ENCODE results near the gene NDOR1.
"Not testable (repeated sequence)": the region's sequence is repeated elsewhere in the genome, so short reads cannot be mapped to it uniquely, and the experiment has no call there.

NDOR1 gene

DNA sequence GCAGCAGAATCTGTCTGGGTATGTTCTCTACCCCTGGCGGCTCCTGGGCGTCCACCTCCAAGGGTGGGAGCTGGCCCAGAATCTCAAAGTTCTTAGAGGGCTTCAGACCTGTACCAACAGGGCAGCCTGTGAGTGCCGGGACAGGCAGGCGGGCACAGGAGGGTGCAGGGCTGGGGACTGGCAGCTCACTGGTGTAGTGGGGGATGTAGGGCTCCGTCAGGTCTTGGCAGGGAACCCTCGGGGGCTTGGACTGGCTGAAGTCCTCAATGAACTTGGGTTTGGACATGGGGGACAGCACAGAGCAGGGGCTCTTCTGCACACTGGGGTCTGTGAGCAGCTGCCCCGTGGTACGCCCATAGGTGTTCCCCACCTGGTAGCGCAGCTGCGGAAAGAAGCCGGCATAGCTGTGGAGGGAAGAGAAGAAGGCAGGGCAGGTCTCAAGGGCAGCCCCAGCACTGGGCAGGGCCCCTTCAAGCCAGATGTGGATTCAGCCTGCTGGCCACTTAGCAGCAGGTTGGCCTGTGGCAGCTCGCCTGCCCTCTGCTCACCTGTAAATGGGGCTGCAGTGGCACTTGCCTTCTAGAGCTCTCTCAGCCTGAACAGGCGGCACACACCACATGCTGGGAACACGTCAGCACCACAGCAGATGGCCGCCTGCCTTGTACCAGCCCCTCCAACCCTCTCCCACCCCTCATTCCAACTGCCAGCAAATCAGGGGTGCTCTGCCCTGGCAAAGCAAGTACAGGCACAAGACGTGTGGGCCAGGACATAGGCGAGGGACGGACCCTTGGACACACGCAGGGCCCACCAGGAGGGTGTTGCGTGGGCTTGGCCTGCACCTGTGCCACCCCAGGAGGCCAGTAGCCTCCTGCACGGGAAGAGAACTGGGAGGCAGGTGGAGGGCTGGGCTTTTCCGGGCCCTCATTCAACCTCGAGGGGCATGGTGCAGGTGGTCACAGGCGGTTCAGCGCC, 40.2 kb downstream of the NDOR1 start:
- DNase-seq = no peak

DNA sequence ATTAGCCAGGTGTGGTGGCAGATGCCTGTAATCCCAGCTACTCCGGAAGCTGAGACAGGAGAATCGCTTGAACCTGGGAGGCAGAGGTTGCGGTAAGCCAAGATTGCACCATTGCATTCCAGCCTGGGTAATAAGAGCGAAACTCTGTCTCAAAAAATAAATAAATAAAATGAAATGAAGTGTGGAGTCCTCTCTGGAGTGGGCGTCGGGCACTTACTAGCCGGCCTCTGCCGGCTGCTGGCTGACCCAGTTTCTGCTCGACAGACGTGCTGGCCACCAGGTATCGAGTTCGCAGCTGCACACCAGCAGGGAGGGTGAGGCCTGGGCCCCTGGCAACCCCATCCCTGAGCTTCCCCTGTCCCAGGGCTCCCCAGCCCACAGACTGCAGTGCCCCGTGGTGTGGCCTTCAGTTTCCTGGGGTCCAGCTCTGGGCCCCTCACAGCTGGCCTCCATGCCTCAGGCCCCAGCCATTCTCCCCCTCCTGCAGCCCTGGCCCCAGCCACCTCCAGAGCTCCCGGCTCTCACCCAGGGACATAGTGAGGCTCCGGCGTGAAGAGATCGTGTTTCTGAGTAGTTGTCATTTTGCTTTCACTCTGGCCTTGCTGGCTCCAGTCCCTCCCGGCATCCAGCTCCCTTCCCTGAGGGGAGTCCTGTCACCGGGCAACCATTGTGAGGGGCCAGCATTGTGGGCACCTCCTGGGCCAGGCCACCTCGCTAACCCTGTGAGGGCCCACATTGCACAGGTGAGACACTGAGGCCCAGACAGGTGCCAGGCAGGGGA, 41.8 kb downstream of the NDOR1 start:
- DNase-seq = no peak

DNA sequence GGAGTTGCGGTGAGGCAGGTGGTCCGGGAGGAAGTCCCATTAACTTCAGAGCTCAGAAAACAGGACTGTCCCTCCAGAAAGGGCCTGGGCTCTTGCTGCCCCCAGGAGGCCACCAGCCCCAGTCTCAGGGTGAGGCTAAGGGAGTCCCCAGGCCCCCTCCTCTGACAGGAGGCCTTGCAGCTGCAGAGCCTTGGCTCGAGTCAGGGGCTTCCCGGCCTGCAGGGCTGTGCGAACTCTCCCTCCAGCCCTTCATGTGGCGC, 42.3 kb downstream of the NDOR1 start:
- no peak for DNase-seq

DNA sequence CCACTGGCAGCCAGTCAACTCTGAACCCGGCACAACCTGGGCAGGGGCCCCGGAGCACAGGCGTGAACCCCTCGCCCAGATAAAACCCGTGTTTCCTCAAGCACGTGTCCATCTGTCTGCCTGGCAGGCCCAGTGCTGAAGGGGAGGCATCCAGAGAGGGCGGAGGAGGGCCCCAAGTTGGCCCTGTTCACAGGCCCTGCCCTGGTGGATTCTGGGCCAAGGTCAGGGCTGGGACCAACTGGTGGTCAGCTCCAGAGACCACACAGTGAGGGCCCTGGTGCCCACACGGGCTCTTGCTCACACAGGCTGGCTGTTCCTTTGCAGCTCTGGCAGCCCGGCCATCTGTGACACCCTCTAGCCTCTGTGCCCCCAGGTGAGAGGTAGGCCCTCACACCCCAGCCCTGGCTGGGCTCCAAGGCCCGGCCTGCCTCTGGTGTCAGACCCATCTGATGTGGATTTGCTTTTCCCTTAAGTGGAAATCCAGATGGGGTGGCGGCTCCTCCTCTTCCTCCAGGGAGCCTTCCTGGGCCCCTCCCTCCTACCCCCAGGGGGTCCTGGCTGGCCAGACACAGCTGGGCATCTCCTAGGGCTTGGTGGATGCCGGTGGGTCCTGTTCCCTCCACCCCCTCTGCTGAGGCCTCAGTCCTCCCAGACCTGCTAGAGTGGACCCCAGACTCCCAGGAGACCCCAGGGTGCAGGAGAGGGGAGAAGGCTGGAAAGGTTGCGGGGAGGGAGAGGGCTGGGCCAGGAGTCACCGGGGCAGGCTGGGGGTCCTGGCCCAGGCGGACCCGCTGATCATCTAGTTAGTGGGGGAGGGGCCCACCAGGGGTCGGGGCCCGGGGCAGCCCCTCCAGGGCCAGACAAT, 45.1 kb downstream of the NDOR1 start:
- DNase-seq = no peak

DNA sequence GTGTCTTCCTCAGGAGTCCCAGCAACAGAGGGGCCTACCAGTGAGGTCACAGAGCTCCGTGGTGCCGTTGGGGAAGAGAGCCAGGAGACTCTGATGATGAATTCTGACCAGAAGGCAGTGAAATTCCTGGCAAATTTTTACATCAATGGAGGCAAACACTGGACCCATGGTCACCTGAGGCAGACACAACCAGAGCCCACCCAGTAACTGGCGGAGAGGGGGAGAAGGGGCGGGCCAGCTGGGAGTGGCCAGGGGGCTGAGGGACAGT, 45.6 kb downstream of the NDOR1 start, which contains the start of gene STPG3:
TSS of gene STPG3 (plus strand) at position 93 of the 268 bp plus-strand sequence. CDS start at position 94, 1 bp downstream.
- DNase-seq = no peak

DNA sequence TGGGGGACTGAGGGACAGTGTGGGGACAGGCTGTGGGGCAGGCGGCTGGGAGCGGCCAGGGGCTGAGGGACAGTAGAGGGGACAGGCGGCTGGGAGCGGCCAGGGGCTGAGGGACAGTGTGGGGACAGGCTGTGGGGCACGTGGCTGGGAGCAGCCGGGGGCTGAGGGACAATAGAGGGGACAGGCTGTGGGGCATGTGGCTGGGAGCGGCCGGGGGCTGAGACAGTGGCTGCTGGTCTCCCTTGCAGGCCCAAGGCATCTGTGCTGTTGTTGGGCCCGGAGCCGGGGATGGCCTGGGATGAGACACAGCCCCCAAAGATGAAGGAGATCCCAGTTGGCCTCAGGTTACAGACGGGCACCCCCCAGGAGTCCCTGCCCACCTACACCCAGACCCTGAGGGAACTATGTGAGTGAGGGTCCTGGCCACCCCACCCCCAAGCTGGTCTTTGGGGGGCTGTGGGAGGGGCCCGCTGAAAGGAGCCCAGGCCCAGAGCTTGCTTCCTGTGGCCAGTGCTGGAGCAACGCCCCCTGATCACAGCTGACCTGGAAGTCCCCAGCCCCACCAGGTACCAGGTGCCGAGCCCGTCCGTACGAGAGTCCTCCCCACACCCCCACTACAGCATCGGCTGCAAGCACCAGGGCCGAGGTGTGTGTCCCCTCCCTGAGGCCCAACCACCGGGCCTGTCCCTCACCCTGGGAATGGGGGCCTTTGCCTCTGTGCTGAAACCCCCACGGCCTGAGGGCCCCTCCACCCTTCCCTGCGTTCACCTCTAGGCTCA, 46.2 kb downstream of the NDOR1 start:
- DNase-seq = no peak

DNA sequence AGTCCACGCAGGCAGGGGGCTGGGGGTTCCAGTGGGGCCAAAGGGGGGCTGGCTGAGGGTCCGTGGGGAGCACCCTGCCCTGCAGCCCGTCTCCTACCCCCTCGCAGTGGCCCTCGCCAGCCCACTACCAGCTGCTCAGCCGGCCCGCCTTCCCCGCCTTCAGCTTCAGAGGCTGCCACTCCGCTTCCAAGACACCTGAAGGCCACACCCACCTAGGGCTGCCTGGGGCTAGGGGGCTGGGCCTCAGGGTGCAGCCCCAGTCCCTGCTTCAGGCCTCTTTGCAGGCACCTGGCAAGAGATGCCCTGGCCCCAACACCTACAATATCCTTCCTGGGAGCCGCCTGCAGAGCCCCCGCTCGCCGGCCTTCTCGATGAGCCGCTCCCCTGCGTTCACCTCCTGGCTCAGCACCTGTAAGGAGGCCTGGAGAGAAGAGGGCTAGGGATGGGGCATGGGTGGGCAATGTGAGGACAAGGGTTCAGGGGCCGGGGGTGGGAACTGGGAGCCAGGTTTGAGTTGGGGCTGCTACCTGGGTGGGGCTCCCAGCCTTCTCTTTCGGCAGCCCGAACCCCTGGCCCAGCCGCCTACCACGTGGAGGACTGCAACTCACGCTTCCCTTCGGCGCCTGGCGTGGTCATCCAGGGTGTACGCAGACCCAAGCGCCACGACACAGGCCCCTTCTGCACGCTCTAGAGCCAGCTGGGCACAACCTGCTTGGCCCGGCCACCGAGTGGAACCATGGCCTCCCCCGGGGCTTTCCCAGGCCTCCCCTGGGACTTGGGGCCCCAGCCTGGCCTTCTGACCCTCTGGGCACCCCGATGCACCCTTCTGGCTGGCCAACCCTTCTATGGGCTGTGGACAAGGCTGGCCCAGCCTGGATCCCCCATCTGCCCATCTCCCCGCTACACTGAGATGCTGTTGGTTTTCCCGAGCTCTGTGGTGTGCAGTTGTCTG, 47.3 kb downstream of the NDOR1 start:
- no peak for DNase-seq

DNA sequence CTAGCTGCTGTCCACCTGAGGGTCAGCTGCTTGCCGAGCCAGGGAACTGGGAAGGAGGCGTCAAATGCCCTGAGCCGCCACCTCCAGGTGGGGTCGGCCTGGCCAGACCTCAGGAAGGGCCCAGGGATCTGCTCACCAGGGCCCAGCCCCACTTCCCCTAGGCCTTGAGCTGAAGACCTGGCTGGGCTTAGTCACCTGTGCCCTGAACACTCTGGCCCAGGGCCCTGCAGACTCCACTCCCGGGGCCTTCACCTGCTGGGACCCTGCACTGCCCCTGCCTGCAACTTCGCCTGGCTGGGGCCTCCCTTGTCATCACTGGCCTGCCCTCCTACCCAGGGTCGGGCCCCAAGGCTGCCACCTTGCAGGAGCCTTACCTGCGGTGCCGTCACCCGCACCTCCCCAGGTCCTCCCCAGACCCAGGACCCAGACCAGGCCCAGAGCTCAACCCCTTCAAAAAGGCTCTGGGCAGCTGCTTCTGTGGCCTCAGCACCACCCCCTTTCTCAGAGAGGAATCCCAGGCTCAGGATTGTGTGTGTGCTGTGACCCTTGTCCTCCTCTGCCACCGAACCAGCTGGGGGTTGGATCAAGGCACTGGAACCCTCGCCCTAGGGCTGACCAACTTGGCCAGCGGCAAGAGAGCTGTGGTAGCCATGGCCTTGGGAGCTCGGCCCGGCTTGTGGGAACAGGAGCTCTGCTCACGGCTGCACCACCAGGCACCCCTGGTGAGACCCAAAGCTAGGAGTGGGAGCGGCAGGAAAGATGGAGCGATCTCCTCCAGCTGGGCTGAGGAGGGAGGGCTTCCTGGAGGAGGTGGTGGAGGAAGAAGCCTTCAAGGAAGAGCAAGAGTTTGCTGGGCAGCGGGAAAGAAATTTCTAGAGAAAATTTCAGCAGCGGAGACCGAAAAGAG, 48.5 kb downstream of the NDOR1 start:
- DNase-seq = no peak

DNA sequence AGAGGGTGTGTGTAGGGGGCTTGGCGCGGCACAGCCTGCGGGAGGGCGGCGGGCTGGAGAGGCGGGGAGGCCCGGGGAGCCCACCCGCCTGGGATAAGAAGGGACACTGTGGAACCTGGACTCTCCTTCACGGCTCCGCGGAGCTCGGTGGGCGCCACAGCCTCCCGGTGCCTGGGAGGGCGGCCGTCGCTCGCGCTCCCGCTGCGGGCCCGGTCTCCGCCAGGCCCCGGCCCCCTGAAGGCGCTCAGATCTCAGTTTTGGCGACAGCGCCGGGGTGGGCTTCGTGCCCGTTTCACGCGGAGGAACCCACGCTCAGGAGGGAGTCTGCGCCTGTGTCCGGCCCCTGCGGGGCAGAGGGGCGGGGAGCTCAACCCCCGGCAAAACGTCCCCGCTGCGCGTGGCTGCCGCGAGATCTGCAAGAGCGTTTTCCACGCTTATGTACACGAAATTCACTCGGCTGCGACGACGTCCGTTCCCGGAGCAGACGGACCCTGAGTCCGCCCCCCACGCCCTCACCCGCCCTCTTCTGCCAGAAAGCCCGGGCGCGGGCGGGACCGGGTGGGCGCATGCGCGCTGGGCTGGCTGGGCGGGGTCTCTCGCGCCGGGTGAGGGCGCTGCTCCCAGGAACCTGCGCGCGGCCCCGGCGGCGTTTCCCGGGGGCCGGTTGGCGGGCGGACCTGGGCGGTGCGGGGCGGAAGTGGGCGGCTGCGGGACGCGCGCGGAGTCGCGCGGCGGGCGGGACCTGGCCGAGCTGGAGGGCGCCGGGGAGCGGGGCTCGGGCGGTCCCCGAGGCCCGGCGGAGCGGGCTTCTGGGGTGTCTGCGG, 49.3 kb downstream of the NDOR1 start, which contains the start of gene NELFB:
TSS of gene NELFB (plus strand) at position 704 of the 824 bp plus-strand sequence.
- peak; percentile 76 to 95 for DNase-seq

DNA sequence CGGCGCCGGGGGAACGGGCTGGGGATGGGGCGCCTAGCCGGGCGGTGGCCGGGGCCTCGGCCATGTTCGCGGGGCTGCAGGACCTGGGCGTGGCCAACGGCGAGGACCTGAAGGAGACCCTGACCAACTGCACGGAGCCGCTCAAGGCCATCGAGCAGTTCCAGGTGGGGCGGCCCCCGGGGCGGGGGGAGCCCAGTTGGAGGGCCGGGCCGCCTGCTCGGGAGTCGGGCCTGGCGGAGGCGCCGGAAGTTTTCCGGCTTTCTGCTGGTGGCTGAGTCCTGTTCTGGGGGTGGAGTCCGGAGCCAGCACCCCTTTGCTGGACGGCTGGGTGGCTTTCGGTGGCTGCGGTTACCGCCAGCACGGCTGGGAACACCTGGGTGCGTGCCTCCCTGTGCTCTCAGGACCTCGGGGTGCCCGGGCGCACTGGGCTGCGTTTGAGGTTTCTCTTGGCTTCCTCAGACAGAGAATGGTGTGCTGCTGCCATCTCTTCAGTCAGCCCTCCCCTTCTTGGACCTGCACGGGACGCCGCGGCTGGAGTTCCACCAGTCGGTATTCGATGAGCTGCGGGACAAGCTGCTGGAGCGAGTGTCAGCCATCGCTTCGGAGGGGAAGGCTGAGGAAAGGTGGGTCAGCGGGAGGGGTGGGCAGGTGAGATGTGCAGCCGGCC, 50.1 kb downstream of the NDOR1 start:
- peak; percentile 17 to 19 for DNase-seq

DNA sequence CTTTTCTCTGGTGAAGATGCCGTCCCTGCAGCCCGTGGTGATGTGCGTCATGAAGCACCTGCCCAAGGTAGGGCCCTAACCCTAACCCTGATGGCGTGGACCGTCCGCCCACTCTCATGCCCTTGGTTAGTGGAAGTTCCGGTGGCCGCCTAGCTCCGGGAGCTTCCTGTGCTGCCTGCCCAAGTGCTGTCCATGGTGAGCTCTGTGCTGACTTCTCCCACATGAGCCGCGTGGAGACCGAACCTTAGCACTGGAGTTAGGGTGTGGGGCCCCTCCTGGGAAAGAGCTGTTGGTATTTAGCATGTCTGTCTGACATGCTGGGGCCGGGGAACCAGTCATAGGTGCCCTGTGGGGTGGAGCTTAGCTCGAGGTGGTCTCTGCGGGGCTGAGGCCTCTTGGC, 50.9 kb downstream of the NDOR1 start:
- no peak for DNase-seq

DNA sequence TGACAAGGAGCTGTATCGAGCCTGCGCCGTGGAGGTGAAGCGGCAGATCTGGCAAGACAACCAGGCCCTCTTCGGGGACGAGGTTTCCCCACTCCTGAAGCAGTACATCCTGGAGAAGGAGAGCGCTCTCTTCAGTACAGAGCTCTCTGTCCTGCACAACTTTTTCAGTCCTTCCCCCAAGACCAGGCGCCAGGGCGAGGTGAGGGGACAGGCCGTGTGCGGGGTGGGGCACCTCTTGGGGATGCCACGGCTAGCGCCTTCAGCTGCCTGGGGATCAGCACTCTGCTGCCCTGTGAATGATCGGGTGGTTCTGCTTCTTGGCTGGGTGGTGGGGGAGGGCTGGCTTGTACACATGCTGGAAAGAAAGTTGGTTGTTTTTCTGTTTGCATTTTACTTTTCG, 51.4 kb downstream of the NDOR1 start:
- DNase-seq = no peak

DNA sequence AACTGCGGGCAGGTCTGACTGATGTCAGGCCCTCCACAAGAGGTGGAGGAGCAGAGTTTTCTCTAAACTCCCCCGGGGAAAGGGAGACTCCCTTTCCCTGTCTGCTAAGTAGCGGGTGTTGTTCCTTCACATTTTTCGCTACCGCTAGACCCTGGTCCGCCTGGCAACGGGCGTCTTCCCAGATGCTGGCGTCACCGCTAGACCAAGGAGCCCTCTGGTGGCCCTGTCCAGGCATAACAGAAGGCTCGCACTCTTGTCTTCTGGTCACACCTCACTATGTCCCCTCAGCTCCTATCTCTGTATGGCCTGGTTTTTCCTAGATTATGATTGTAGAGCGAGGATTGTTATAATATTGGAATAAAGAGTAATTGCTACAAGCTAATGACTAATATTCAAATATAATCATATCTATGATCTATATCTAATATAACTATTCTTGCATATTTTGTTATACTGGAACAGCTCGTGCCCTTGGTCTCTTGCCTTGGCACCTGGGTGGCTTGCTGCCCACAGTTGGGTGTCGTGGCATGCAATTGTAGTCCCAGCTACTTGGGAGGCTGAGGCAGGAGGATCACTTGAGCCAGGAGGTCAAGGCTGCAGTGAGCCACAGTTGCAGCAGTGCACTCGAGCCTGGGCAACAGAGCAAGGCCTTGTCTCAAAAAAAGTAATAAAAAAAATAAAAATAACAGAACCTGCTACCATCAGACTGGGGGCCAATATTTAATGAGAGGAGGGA, 56.8 kb downstream of the NDOR1 start:
- DNase-seq = not testable (repeated sequence)

DNA sequence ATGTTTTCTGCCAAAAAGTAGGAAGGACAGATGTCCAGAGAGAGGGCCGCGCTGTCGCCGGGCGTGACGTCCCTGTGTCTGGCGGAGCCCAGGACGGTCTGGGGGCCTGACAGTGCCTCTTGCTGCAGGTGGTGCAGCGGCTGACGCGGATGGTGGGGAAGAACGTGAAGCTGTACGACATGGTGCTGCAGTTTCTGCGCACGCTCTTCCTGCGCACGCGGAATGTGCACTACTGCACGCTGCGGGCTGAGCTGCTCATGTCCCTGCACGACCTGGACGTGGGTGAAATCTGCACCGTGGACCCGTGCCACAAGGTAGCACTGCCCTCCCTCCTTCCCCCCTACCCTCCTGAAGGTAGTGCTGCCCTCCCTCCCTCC, 57.4 kb downstream of the NDOR1 start:
- no peak for DNase-seq

DNA sequence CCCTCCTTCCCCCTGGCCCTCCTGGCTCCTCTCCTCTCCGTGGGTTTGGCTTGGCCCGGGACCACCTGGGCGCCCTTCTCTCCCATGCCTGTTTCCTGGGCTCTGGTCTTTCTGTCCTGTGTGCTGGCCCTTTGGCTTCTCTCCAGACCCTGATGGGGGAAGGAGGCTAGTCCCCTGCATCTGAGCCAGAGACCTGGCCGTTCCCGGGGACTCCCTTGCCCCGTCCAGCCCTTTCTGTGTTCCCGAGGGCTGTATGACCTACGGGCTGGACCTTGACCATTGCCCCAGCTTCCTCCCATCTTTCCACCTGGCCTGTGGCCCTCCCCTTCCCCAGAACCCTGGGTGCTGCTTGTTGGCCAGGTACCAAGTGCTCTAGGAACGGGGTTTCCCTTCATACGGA, 58.0 kb downstream of the NDOR1 start:
- DNase-seq = no peak

DNA sequence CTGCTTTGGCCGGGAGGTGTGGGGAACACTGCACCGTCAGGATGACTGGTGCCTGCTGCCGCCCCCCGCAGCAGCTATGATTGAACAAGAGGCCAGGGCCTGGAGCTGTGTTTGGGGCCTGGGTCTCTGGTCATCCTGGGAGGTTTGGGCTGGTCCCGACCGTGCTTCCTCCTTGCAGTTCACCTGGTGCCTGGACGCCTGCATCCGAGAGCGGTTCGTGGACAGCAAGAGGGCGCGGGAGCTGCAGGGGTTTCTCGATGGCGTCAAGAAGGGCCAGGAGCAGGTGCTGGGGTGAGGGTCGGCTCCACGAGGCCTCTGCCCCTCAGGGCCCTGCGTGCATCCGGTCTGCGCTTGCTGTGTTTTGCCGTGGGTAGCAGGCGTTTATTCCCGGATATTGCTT, 58.6 kb downstream of the NDOR1 start:
- no peak for DNase-seq

DNA sequence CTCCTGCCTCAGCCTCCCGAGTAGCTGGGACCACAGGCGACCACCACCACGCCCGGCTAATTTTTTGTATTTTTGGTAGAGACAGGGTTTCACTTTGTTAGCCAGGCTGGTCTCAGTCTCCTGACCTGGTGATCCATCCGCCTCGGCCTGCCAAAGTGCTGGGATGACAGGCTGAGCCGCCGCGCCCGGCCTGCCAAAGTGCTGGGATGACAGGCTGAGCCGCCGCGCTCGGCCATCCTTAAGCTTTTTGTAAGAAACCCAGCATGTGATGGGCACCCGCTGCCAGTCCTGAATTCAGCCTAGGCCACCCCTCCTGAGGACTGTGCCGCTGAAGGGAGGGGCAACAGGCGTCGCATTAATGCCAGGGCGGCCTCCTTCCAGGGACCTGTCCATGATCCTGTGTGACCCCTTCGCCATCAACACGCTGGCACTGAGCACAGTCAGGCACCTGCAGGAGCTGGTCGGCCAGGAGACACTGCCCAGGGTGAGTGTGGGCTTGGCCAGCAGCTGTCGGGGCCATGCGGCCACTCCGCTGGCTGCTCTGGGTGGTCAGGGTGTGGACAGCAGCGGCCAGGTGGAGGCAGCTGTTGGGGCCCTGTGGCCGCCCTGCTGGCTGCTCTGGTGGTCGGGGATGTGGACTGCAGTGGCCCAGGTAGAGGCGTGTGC, 60.1 kb downstream of the NDOR1 start:
- DNase-seq = no peak

DNA sequence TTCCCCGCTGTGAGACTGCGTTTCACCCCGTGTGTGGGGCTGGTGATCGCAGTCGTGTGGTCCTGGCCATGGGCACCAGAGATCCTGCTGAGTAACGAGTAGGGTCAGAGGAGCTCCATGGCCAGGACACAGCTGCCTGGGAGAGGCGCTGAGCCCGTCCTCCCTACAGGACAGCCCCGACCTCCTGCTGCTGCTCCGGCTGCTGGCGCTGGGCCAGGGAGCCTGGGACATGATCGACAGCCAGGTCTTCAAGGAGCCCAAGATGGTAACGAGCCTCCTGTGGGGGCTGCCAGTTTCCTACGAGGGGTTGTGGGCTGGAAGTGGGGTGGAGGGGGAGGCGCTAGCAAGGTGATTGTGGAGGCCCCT, 60.6 kb downstream of the NDOR1 start:
- DNase-seq = no peak
